Caki2 (cell line): Measurements from ENCODE around the gene HSPA8. TPM values are rescaled to one million over a fixed set of nuclear protein-coding genes. Genes with fewer than 3 reads are reported as not detected.
"Not testable (repeated sequence)": the region's sequence is repeated elsewhere in the genome, so short reads cannot be mapped to it uniquely, and the experiment has no call there.

Experiments used
- DNase-seq: peaks from one replicate; pipeline ENCODE4 v3.0.0-alpha.2; 2015; ENCODE audit warnings: low read depth
- in situ Hi-C: cut with HindIII; loops from 2 replicates; pipeline ENCODE4 v1.10.0; 2016; ENCODE audit warnings: low sequenced_read_pairs, low pct_unique_long_range_greater_than_20kb, mixed read lengths
- total RNA-seq: library from RNA; depleted of rRNA; stranded (reverse); fragments of >200 nt; shearing (Covaris generic); gene quantifications from 2 replicates; pipeline ENCODE4 v1.2.3, GENCODE V29; 2014; ENCODE audit warnings: low replicate concordance; rRNA removed

HSPA8 gene
- 1,733 and 2,309 TPM in 2 replicates for total RNA-seq

- in situ Hi-C loops = loop anchor here (25.0 kb wide), 1 partner anchor 199 kb away; no protein-coding TSS in a partner anchor
Observed at GRCh38 chr11:123061403-123062157, at the start of gene HSPA8. Gene HSPA8, minus strand, starts transcription at chr11:123062136. Its CDS starts 812 bp downstream, at chr11:123061324.

DNA sequence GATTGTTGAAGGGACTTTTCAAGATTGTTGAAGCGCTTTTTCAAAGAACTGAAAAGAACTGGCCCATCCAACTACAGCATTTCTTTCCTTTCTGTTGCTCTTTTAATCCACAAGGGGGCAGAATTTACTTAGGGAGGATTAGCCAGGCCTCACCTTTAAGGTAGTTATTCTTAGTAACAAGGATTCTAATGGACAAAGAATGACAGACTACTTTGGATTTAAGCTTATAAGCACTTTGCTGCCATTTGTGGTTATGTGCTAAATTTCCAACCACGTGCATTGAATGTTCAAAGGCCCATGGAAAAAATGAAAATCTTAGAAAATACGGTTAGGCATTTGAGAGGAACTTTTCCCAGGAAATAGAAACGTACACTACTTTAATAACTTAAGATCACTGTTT is 49.5 kb upstream of the HSPA8 start:
- DNase-seq = peak; percentile 43
- in situ Hi-C loops = loop anchor here (25.0 kb wide), 1 partner anchor 151 kb away; no protein-coding TSS in a partner anchor

More at GRCh38 chr11:123061403-123062157, at the start of gene HSPA8:
- DNase-seq = no peak

- no peak for DNase-seq
- in situ Hi-C loops = loop anchor here (25.0 kb wide), 1 partner anchor 152 kb away; no protein-coding TSS in a partner anchor
Observed at GRCh38 chr11:123110397-123110796, 48.5 kb upstream of the HSPA8 start.

DNA sequence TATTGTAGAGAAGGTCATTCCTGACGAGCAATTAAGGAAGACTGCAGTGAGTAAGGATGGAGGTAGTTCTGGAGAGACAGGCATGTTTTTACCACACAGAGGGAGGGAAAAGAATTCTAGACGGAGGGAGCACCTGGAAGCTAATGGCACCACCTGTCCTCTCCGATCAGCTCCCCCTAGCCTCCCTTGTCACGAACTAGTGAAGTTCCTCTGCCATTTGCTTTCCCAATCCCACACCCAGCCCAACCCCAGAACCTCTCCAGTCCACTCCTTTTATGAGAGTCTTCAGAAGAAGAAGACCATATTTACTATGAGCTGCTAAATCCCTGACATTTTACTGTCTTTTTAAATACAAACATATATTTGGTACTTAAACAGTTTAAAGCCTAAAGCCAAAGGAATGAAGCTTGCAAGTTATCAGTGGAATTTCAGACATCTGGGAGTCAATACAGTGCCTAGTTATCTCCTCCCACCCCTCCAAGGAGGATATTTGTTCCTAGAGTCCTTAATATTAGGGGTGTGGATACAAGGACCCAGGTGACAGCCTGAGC is 46.1 kb upstream of the HSPA8 start:
- no peak for DNase-seq
- in situ Hi-C loops = loop anchor here (25.0 kb wide), 1 partner anchor 154 kb away; no protein-coding TSS in a partner anchor

DNA sequence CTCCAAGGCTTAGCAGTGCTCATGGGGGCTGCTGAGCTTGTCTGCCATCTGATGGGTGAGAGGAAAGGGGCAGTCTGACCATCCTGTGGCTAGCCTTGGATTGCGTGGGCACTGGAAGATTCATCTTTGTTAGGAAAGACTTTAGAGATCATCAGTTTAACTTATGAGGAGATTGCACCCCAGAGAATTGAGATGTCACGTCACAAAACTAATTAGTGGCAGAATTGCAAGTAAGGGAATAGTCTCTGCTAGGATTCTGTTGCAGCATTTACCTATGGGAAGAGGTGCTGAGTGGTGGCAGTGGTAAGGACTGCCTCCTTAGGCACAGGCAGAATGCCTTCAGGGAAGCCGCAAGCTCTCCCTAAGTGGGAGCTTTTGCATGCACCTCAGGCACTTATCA is 42.8 kb upstream of the HSPA8 start:
- in situ Hi-C loops = loop anchor here (25.0 kb wide), 1 partner anchor 158 kb away; no protein-coding TSS in a partner anchor
- DNase-seq = no peak

- in situ Hi-C loops = loop anchor here (25.0 kb wide), 1 partner anchor 159 kb away; no protein-coding TSS in a partner anchor
- peak; percentile 35 for DNase-seq
Observed at GRCh38 chr11:123103326-123103980, 41.5 kb upstream of the HSPA8 start.

GRCh38 chr11:123100379-123101085 is 38.6 kb upstream of the HSPA8 start:
- DNase-seq = no peak
- in situ Hi-C loops = loop anchor here (25.0 kb wide), 1 partner anchor 162 kb away; no protein-coding TSS in a partner anchor

DNA sequence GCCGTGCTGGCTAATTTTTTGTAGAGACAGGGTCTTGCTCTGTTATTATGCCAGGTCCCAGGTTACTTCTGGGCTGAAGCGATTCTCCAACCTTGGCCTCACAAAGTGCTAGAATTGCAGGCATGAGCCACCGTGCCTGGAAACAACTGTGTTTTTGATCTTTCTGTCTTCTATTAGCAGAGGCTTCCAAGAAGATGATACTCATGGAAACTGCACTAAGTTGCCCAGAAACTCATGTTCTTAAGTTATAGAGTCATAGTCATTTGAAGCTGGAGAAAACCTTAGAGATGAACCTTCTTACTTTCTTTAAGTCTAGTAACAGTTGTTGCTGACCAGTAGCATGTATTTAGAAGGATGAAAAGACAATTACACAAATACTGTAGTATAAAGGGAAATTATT is 37.1 kb upstream of the HSPA8 start:
- no peak for DNase-seq
- in situ Hi-C loops = no loop called here

DNA sequence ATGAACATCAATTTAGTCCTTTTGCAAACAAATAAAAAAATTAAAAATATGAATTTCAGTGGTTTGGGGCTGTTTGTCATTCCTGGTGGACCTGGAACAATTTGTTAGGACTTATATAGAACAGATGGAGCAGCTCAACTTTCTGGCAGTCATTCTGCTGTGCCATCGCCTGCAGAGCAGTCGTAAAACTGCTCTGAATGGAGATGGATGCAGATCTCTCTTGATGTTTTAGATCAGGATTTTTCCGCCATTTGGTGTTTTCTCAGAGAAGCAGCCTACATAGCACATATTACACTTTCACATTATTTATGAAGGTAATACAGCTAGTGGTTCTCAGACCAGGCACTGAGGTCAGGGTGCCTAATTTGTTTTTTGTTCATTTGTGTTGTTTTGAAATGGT is 31.8 kb upstream of the HSPA8 start:
- in situ Hi-C loops = no loop called here
- DNase-seq = no peak

DNA sequence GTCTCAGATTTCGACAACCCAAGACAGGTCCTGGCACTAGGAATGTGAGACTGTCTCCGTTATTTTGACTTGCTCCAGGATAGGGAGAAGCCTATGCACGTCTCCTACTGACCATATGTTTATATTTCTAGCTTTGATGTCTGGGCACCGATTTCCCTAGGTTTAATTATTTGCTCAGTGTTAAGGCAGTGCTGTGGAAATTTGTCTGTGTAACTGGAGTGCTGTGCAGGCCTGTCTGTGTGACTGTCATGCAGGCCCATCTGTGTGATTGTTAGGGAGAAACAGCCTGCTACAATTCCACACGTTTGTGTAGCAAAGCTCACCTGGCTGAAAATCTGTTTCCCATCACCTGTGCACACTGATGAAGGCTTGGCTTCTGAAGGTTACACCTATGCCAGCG is 29.6 kb upstream of the HSPA8 start:
- DNase-seq = no peak
- in situ Hi-C loops = no loop called here

DNA sequence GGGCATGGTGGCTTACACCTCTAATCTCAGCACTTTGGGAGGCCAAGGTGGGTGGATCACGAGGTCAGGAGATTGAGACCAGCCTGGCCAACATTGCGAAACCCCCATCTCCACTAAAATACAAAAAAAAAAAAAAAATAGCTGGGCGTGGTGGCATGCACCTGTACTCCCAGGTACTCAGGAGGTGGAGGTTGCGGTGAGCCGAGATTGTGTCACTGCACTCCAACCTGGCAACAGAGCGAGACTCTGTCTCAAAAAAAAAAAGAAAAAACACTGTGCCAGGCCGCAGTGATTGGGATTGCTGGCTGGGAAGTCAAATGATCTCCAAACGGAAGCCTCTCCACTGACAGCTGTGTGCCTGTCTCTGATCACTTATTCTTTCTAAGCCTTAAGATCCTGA is 28.2 kb upstream of the HSPA8 start:
- in situ Hi-C loops, DNase-seq: not testable (repeated sequence)

DNA sequence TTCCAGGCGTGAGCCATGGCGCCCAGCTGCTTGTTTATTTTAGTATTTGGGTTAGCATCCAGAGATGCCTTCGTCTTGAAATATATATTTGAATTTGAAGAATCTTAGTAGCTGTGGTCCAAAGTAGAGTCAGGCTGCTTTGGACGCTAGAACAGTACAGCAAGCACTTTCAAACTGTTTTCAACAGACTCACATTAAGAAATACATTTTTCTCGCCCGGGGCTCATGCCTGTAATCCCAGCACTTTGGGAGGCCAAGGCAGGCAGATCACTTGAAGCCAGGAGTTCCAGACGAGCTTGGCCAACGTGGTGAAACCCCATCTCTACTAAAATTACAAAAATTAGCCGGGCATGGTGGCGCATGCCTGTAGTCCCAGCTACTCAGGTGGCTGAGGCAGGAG is 27.0 kb upstream of the HSPA8 start:
- not testable (repeated sequence) for DNase-seq

GRCh38 chr11:123087657-123088056 is 25.7 kb upstream of the HSPA8 start:
- in situ Hi-C loops, DNase-seq: not testable (repeated sequence)

More for the DNA sequence above, 27.0 kb upstream of the HSPA8 start:
- in situ Hi-C loops = not testable (repeated sequence)

DNA sequence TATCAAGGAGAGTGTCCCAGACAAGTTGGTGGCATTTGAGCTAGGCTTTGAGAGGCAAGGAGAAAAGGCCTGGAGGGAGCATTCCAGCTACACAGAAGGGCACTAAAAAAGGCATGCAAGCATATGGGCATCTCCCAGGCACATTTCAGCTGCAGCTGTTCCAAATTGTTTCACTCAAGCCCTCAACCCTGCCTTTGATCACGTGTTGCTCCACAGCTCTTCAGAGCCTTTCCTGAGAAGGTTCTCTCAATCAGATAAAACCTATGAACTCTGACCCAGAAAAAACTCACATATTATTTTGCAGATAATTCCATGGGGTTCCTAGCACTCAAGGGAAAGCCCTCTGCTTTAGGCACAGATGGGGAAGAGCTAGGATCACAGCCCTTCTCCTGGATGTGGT is 24.4 kb upstream of the HSPA8 start:
- in situ Hi-C loops = no loop called here
- no peak for DNase-seq

GRCh38 chr11:123085497-123085896 is 23.6 kb upstream of the HSPA8 start:
- DNase-seq = no peak
- in situ Hi-C loops = no loop called here

DNA sequence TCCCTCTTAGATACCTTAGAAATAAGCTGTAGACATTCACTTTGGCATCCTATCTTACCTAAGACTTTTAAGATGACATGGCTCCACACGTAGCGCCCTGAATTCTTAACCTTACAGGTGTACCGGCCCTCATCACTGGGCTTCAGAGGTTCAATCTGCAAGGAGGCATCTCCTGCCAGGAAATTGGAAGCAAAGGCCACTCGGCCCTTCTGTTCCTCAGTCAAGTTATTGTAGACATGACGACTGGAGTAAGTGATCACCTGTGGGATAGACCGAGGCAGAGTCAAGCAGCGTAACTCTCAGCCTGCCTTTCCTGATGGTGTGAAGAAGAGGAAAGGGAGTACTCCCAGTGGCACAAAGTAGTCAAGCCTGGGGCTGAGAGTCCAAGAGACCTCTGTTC is 22.5 kb upstream of the HSPA8 start:
- in situ Hi-C loops = no loop called here
- DNase-seq = no peak

- peak; percentile 83 for DNase-seq
- in situ Hi-C loops = no loop called here
Observed at GRCh38 chr11:123083623-123084029, 21.7 kb upstream of the HSPA8 start.

- in situ Hi-C loops = no loop called here
- no peak for DNase-seq
Observed at GRCh38 chr11:123082977-123083376, 21.0 kb upstream of the HSPA8 start.
